T follicular helper cell (primary cell): ENCODE measurements around the gene PKHD1.

ENCODE experiments used
- DNase-seq: peaks from one replicate; pipeline ENCODE4 v3.0.0-alpha.2; 2020; ENCODE audit warnings: low read depth

Gene PKHD1

GRCh38 chr6:52106994-52107393 is 19.6 kb upstream of the PKHD1 start:
- no peak for DNase-seq

DNA sequence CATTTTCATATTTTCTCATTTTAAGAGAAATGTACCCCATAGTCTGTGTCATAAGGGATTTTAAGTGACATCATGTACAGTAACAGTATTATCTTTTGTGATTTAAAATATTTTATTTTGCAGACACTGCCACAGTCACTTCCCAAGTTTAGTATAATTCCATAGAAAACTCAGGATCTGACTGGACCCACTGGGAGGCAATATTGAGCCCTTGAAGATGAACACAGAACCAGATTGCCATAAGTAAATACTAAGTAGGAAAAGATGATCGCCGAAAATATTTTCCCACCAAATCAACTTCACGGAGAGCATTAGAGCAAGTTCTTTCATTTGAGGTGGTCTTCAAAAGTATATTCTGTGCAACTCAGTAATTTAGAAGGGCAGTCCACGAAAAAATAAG is 17.6 kb upstream of the PKHD1 start:
- DNase-seq, result no peak

DNA sequence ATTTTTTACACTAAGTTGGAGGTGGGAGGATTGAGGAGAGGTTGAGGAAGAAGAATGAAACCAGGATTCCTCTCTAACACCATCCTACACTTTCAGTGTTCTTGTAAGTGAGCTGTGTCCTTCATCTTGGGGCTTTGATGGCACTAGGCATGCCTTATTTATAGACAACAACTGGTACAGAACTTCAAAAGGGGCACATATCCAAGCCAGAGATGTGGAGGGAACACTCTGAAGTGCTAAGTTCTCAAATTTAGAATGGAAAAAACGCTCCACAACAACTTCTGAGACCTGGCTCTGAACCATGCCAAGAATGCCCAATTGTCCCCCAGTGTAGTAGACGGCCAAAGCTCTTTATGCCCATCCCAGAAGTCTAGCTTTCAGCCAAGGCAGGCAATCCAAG is 16.2 kb upstream of the PKHD1 start:
- no peak for DNase-seq

- no peak for DNase-seq
These were observed 15.0 kb upstream of the PKHD1 start for GRCh38 chr6:52102405-52102804.

DNA sequence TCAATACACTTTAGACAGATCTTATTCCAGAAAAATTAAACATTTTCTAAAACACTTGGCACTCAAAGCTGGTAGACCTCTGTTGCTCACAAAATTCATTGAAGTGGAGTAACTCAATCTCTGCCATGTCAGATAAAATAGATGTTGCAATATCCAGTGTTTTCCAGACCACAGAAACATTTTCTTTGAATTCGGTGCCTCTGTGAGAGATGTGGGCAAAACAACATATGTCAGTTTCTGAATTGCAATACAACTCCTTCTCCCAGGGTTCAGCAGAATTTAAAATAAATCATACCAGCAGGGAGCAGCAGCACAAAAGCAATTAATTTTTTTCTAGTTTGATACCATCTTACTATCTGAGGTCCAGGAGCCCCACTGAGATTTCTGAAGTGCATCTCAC is 11.3 kb upstream of the PKHD1 start:
- no peak for DNase-seq

GRCh38 chr6:52089758-52090348 is 2.4 kb upstream of the PKHD1 start:
- no peak for DNase-seq

- DNase-seq, result no peak
These were observed 672 bp downstream of the PKHD1 start for GRCh38 chr6:52086741-52087140.

- no peak for DNase-seq
These were observed 6.2 kb downstream of the PKHD1 start for GRCh38 chr6:52081237-52081636.

DNA sequence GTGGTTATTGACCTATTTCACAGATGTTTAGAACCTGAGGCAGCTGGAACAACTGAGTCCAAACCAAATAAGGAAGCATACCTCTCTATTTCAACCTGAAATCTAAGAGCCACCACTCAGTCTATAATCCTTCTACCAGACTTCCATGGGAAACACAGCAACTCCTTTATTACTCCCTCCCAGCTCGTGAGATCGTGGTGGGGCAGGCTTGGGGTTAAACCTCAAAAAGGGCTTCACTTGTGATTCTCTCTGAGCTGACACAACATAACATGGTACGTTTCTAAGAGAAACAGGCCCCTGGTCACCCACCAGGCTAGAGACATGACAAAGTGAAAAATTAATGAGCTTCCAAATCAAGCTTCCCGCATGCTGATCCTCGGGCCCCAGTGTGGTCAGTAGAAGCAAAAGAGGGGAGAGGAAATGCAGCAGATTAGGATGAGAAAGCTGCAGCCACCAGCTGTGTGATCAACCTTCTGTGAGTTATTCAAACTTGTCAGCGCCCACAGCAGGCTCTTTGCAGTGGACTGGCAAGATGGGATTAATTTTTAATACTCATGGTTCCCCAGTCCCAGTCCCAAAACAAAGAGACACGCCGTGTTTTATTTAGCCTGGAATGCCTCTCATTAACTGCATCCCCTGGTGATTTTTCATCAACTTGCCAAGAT is 9.3 kb downstream of the PKHD1 start:
- DNase-seq, result no peak

DNA sequence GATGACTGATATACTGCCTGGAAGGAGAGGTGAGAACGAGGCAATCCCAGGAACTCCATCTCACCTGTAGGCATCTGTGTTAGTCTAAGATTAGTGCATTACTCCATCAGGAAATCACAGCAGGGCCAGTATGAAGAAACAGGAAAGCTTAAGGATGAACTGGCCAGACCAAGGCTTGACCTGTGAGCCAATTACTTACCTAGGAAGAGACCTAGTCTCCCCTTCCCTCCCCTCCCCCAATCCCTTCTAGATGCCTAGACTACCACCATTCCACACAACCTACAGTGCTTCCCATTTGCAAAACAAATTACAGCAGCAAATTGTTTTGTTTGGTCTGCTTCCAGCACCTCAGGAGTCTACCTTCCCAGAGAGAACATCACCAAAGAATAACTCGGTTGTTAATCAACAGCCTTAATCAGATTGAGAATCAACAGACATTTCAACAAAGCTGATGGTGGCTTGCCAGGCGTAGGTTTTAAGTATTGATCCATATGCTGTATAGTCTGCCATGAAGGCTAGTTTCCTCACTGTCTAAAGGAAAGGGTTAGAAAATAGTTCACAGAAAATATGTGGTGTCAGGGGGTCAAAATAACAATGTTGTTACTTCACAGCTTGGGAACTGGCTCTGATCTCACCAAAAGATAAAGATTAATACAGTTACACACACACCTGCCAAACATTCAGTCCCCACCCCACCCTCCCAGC is 10.1 kb downstream of the PKHD1 start:
- no peak for DNase-seq

DNA sequence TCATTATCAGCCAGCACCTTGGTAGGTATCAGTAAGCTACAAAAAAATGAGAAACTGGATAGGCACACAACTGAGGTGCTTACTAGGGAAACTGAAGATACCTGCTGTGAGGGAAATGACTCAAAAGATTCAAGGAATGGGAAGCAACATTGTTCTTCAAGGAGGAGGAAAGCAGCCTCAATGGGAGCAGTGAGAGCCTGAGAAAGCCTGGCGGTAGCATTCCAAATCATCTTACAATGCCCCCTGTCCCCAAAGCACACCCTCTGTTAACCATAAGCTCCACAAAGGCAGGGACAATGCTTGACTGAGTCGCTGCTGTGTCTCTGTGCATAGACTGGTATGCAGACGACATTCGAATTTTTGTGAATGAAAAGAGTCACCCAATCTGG is 10.6 kb downstream of the PKHD1 start:
- no peak for DNase-seq

DNA sequence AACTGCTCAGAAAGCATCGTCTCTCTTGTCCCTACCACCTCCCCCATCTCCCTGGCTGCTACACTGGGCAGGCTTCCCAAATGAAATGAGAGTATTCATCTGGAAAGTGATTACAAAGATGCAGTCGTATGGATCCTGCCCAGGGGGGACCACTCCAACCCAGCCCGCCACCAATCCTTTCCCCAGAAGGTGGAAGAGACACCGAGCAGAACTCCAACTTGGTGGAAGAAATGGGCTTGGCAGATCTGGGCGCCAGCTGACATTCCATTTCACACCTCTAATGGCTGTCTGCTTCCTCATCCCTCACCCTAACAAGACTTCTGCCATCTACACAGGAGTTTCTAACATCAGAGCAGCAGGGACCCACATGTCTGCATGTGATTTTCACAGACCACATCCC is 12.7 kb downstream of the PKHD1 start:
- DNase-seq, result no peak

DNA sequence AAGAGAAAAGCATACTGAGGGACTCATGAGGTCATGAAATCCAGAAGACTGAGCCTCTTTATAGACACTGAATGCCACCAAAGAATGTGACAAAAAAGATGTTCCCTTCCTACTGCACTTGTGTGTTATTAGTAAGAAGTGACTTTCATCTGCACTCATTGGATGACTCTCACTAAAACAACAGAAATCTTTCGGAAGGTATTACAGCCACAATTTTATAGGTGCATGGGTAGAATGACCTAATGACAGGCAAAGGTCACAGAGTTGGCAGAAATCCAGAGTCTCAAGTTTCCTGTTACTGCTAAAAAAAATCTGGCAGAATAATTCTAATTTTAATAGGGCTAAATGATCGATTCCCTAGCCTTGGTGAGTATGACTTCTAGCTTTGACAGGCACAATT is 13.3 kb downstream of the PKHD1 start:
- no peak for DNase-seq

- DNase-seq, result no peak
These were observed 21.8 kb downstream of the PKHD1 start for GRCh38 chr6:52065621-52066020.

- DNase-seq, result peak; percentile 26
These were observed 23.6 kb downstream of the PKHD1 start for GRCh38 chr6:52063584-52064344.

DNA sequence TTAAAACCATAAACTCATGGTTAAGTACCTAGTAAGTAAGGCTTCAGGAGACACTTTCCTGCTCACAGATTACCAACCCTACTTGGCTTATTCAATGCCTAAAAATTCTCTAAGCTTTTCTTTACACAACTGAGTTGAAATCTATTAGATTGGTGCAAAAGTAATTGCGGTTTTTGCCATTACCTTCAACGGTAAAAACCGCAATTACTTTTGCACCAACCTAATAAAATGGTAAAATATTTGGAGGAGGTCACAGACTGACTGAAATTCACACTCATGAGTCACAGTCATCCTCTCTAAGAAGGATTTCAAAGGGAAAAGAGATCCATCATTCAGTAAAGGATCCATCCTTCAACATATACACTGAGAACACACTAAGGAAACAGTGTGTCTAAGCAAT is 25.9 kb downstream of the PKHD1 start:
- no peak for DNase-seq

- DNase-seq, result no peak
These were observed 27.6 kb downstream of the PKHD1 start for GRCh38 chr6:52059821-52060220.

GRCh38 chr6:52055451-52055850 is 32.0 kb downstream of the PKHD1 start:
- DNase-seq, result no peak

GRCh38 chr6:52053038-52053695 is 34.2 kb downstream of the PKHD1 start:
- DNase-seq, result no peak

- DNase-seq, result no peak
These were observed 37.4 kb downstream of the PKHD1 start for GRCh38 chr6:52050051-52050405.

DNA sequence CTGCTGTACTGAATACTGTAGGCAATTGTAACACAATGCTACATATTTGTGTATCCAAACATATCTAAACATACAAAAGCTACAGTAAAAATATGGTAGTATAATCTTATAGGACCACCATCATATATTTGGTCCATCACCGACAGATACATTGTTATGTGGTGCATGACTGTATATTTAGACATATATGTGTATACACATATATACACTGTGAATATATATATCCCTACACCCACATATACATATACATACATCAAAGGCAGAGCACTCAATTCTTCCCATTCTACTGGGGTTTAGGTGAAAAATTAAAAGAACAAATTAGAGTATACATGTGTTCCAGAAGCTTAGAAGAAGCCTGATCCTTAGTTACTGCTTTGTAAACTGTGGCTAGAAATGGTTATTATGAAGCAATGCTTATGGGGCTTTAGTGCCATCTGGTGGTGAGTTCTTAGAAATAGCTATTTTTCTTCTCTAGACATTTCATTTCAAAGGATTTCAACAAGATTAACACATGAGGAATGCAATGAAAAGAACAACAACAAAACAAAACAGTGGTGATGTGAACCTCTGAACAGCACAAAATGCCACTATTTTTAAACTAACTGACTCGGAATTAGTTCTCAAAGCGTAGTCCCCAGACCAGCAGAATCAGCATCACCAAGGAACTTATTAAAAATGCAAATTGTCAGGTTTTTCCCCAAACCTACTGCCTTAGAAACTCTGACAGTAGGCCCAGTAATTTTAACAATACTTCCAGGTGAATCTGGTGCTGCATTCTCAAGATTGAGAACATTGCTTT is 38.0 kb downstream of the PKHD1 start:
- no peak for DNase-seq

- no peak for DNase-seq
These were observed 41.0 kb downstream of the PKHD1 start for GRCh38 chr6:52046456-52046855.
